ENCODE measurements around the gene TET3. TPM values are rescaled to one million over a fixed set of nuclear protein-coding genes. Genes with fewer than 3 reads are reported as not detected.

TET3 gene
- total RNA-seq, 1 donor from 2014 or later, result 32.8 TPM

- peaks cover 60% of the 10 kb centered on the region for H3K4me1 Mint-ChIP-seq (ENCODE audit: low read depth, unreplicated experiment)
- H4K20me1 ChIP-seq (ENCODE audit: insufficient read depth, low read length), result peaks cover 87% of the 10 kb centered on the region
- H3K79me2 ChIP-seq (ENCODE audit: insufficient read depth, low read length), result peaks cover 56% of the 10 kb centered on the region
These were observed 24.2 kb downstream of the TET3 start for GRCh38 chr2:74008761-74009395.

GRCh38 chr2:74009577-74009976 is 24.9 kb downstream of the TET3 start:
- TF ChIP-seq, protein P1, sequence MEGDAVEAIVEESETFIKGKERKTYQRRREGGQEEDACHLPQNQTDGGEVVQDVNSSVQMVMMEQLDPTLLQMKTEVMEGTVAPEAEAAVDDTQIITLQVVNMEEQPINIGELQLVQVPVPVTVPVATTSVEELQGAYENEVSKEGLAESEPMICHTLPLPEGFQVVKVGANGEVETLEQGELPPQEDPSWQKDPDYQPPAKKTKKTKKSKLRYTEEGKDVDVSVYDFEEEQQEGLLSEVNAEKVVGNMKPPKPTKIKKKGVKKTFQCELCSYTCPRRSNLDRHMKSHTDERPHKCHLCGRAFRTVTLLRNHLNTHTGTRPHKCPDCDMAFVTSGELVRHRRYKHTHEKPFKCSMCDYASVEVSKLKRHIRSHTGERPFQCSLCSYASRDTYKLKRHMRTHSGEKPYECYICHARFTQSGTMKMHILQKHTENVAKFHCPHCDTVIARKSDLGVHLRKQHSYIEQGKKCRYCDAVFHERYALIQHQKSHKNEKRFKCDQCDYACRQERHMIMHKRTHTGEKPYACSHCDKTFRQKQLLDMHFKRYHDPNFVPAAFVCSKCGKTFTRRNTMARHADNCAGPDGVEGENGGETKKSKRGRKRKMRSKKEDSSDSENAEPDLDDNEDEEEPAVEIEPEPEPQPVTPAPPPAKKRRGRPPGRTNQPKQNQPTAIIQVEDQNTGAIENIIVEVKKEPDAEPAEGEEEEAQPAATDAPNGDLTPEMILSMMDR (IDR thresholded peaks at IDR 0.05; ENCODE audit: insufficient read depth, low read depth, low read length), result no peak
- TF ChIP-seq EZH2 (IDR thresholded peaks at IDR 0.05; ENCODE audit: insufficient read depth, low read length), result no peak
- Histone ChIP-seq H3K9me3 (ENCODE audit: insufficient read depth, low read depth, low read length) (no peaks in the 10 kb centered on the region), H3K9ac (ENCODE audit: low read length) (no peak overlapping the region), H3K27ac (ENCODE audit: low read depth, low read length) (no peak overlapping the region), H4K20me1 (ENCODE audit: insufficient read depth, low read length) (peaks cover 85% of the 10 kb centered on the region), H3K36me3 (ENCODE audit: insufficient read depth, low read length) (no peaks in the 10 kb centered on the region), H3K4me1 (ENCODE audit: insufficient read depth, low read length) (peaks cover 13% of the 10 kb centered on the region), H3K79me2 (ENCODE audit: insufficient read depth, low read length) (peaks cover 51% of the 10 kb centered on the region), H3K4me3 (ENCODE audit: insufficient read depth, low read depth, low read length) (no peak overlapping the region), H3K4me2 (ENCODE audit: low read length) (peak overlapping the region; percentile 61), H3K27me3 (ENCODE audit: insufficient read depth, low read length) (no peaks in the 10 kb centered on the region), H2AFZ (ENCODE audit: low read depth, low read length) (no peak overlapping the region)
- peaks cover 24% of the 10 kb centered on the region for H3K36me3 Mint-ChIP-seq (ENCODE audit: low read depth, unreplicated experiment)
- H3K27ac Mint-ChIP-seq (ENCODE audit: unreplicated experiment), result peak overlapping the region; percentile 34
- no peak for DNase-seq (ENCODE audit: low read depth)
- no peak overlapping the region for H3K4me3 Mint-ChIP-seq (ENCODE audit: unreplicated experiment)
- H3K9me3 Mint-ChIP-seq (ENCODE audit: unreplicated experiment), result no peaks in the 10 kb centered on the region
- no peak for FAIRE-seq
- peaks cover 54% of the 10 kb centered on the region for H3K4me1 Mint-ChIP-seq (ENCODE audit: low read depth, unreplicated experiment)
- H3K27me3 Mint-ChIP-seq (ENCODE audit: low read depth, unreplicated experiment), result no peaks in the 10 kb centered on the region

More at GRCh38 chr2:74008761-74009395, 24.2 kb downstream of the TET3 start:
- Mint-ChIP-seq H3K27ac (ENCODE audit: unreplicated experiment) (peak overlapping the region; percentile 69), H3K27me3 (ENCODE audit: low read depth, unreplicated experiment) (no peaks in the 10 kb centered on the region), H3K9me3 (ENCODE audit: unreplicated experiment) (no peaks in the 10 kb centered on the region), H3K36me3 (ENCODE audit: low read depth, unreplicated experiment) (peaks cover 24% of the 10 kb centered on the region), H3K4me3 (ENCODE audit: unreplicated experiment) (peak overlapping the region; percentile 34)
- DNase-seq (ENCODE audit: low read depth), result no peak
- H3K4me1 ChIP-seq (ENCODE audit: insufficient read depth, low read length), result peaks cover 18% of the 10 kb centered on the region
- TF ChIP-seq, protein P1 (IDR thresholded peaks at IDR 0.05; ENCODE audit: insufficient read depth, low read depth, low read length), result no peak
- no peak for TF ChIP-seq EZH2 (IDR thresholded peaks at IDR 0.05; ENCODE audit: insufficient read depth, low read length)
- FAIRE-seq, result no peak
- no peaks in the 10 kb centered on the region for H3K9me3 ChIP-seq (ENCODE audit: insufficient read depth, low read depth, low read length)
- H2AFZ ChIP-seq (ENCODE audit: low read depth, low read length), result no peak overlapping the region
- H3K27ac ChIP-seq (ENCODE audit: low read depth, low read length), result no peak overlapping the region
- H3K36me3 ChIP-seq (ENCODE audit: insufficient read depth, low read length), result no peaks in the 10 kb centered on the region
- H3K27me3 ChIP-seq (ENCODE audit: insufficient read depth, low read length), result no peaks in the 10 kb centered on the region
- H3K9ac ChIP-seq (ENCODE audit: low read length), result no peak overlapping the region
- no peak overlapping the region for H3K4me2 ChIP-seq (ENCODE audit: low read length)
- H3K4me3 ChIP-seq (ENCODE audit: insufficient read depth, low read depth, low read length), result no peak overlapping the region

DNA sequence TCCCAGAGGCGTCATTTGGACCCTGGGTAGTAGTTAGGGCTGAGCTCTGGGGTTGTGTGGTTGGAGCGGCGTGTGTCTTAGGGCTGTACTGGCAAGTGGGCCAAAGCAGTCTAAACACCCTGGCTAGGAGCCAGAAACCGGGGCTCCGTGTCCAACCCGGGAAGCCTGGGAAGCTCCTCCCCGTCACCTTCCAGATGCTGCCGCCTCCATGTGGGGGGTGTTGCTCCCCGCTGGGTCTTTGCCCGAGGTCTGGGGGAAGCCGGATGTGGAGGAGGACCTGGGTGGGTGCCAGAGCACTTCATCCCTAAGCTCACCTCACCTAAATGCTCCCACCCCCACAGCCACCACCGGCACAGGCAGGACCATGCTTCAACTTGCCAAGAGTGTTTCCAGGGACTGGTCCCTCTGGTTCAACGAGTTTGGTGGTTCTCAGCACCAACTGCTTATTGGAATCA is 25.4 kb downstream of the TET3 start:
- Histone ChIP-seq H4K20me1 (ENCODE audit: insufficient read depth, low read length) (peaks cover 85% of the 10 kb centered on the region), H3K4me1 (ENCODE audit: insufficient read depth, low read length) (peaks cover 13% of the 10 kb centered on the region), H3K36me3 (ENCODE audit: insufficient read depth, low read length) (no peaks in the 10 kb centered on the region), H3K4me3 (ENCODE audit: insufficient read depth, low read depth, low read length) (no peak overlapping the region), H3K79me2 (ENCODE audit: insufficient read depth, low read length) (peaks cover 51% of the 10 kb centered on the region), H3K4me2 (ENCODE audit: low read length) (peak overlapping the region; percentile 61), H3K9me3 (ENCODE audit: insufficient read depth, low read depth, low read length) (no peaks in the 10 kb centered on the region), H3K27me3 (ENCODE audit: insufficient read depth, low read length) (no peaks in the 10 kb centered on the region), H3K27ac (ENCODE audit: low read depth, low read length) (no peak overlapping the region), H3K9ac (ENCODE audit: low read length) (no peak overlapping the region), H2AFZ (ENCODE audit: low read depth, low read length) (no peak overlapping the region)
- DNase-seq (ENCODE audit: low read depth) (no peak), FAIRE-seq (no peak)
- H3K27me3 Mint-ChIP-seq (ENCODE audit: low read depth, unreplicated experiment), result no peaks in the 10 kb centered on the region
- H3K27ac Mint-ChIP-seq (ENCODE audit: unreplicated experiment), result no peak overlapping the region
- peaks cover 48% of the 10 kb centered on the region for H3K4me1 Mint-ChIP-seq (ENCODE audit: low read depth, unreplicated experiment)
- TF ChIP-seq, protein P1 (IDR thresholded peaks at IDR 0.05; ENCODE audit: insufficient read depth, low read depth, low read length), result no peak
- TF ChIP-seq EZH2 (IDR thresholded peaks at IDR 0.05; ENCODE audit: insufficient read depth, low read length), result no peak
- H3K4me3 Mint-ChIP-seq (ENCODE audit: unreplicated experiment), result no peak overlapping the region
- H3K9me3 Mint-ChIP-seq (ENCODE audit: unreplicated experiment), result no peaks in the 10 kb centered on the region
- H3K36me3 Mint-ChIP-seq (ENCODE audit: low read depth, unreplicated experiment), result peaks cover 24% of the 10 kb centered on the region
